GM19395 (cell line): Measurements from ENCODE around the gene LIN9.

Experiments
- ATAC-seq: cut with Tn5 transposase; IDR thresholded peaks from one replicate; pipeline ENCODE4 v1.9.1; 2021; ENCODE audit warnings: mild to moderate bottlenecking, moderate library complexity; ENCODE audit not compliant: unreplicated experiment

The LIN9 gene

GRCh38 chr1:226181996-226182714, 126.8 kb downstream of the LIN9 start:
- no peak for ATAC-seq
